NCI-H146 (cell line): ENCODE data around the gene ELOB.

Experiments
- DNase-seq: peaks from one replicate; lab custom pipeline; 2025; lab: John Stamatoyannopoulos, UW

Gene ELOB

DNA sequence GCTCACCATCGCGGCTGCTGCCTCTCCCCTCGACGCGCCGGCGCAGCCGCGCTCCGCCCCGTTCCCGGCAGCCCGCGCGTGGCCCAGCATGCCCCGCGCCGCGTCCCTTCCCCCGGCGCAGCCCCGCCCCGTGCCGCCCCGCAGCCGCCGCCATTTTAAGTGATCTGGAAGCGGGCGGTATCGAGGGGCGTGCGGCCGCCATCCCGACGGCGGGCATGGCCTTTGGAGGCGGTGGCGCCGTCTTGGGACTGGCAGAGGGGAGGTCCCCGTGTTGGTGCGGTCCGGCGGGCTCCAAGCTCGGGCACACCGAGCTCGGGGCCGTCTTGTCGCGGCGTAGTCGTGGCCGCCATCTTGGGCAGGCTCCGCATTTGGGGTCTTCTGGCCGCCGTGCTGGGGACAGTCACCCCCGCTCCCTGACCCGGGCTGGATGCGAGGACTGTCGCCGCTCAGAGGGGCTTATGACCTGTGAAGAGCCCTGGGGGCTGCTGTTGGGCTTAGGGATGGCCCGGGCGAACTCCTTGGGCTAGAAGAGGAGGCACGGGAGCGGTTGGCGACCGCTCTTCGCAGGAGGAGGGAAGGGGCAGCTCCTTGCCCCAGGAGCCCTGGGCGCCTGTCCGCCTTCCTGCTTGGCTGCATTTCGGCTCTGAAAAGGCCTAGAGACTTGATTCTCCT, at the start of gene ELOB:
TSS of gene ELOB (minus strand) at position 50 of the 672 bp plus-strand sequence. CDS start at position 9, 41 bp downstream.
- peak; percentile 89 for DNase-seq

DNA sequence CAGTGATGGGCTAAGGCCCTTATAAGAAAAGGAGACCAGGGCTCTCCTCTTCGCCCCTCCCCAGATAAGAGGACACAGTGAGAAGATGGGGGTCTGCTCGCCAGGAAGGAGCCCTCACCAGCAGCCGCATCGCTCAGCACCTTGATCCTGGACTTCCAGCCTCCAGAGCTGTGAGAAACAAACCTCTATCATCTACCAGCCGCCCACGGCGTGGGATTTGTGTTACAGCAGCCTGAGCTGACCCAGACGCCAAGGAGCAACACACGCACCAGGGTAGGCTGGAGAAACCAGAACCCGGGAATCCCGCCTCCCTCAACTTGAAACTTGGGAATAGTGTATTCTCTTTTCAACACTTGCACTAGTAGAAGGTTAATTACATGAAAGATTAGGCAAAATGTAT, 48.8 kb upstream of the ELOB start:
- no peak for DNase-seq

DNA sequence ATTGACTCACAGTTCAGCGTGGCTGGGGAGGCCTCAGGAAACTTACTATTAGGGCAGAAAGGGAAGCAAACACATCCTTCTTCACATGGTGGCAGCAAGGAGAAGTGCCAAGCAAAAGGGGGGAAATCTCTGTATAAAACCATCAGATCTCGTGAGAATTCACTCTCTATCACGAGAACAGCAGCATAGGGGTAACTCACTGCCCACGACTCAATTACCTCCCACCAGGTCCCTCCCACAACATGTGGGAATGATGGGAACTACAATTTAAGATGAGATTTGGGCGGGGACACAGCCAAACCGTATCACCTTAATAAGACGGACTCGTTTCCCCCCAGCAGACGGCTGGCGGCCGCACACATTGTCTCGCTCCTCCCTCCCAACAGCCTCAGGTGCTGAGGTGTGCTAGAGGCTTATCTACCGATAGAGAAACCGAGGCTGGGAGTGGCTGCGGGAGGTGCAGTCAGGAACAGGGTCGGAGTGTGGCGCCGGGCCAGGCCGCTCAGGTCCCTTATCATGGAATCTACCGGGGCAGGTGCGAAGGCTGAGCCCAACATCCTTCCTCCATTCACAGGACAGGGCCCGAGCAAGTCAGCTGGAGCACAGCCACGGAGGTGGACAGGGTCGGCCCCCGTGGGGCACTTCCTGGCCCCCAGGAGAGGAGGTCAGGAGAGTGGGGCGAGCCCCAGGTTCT, 48.1 kb upstream of the ELOB start:
- DNase-seq = no peak

DNA sequence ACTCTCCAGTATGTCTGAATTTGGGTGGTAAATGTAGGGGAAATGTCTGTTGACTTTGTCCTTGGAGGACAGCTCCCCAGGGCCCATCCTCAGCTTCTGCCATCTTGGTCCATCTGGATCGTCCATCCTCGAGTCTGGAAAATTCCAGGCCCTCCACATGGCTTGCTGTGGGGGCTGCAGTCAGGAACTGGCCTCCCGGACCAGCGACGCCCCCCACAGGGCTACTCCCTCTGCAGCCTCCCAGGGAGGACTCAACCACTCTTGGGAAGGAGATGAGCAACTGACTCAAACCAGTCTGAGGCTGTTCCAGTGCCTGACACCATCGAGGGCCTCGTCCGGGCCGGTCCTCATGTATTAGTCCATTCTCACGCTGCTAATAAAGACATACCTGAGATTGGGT, 47.5 kb upstream of the ELOB start:
- DNase-seq = no peak

DNA sequence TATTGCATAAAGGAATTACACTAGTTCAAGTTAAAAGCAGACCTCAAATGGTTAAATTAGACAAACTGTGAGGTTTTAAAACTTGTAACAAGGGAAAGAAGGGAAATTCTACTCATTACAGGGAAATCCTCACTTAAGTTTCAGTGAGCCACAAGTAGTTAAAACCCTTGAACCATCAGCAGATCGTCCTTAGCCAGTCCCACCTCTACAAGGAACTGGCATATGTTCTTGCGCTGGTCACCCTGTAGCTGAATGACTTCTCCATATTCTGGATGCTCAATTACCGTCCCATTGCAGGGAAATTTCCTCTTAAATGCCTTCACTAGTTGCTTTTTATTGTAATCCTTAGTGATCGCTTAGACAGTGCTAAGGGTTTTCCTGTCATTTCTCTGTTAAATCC, 45.4 kb upstream of the ELOB start:
- no peak for DNase-seq

DNA sequence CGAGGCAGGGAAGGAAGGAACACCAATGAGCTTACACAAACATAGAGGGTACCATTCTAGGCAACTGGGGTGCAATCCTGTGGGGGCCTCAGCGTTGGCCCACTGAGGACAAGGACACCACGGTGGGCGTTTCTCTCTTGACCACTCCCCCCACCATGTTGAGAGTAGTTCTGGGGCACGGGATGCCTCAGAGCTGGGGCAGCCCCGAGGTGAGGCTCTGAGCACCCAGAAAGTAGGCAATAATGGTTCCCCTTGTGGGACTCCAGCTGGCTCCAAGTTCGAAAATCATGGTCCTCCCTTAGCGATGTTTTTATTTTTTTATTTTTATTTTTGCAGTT, 45.0 kb upstream of the ELOB start:
- no peak for DNase-seq

DNA sequence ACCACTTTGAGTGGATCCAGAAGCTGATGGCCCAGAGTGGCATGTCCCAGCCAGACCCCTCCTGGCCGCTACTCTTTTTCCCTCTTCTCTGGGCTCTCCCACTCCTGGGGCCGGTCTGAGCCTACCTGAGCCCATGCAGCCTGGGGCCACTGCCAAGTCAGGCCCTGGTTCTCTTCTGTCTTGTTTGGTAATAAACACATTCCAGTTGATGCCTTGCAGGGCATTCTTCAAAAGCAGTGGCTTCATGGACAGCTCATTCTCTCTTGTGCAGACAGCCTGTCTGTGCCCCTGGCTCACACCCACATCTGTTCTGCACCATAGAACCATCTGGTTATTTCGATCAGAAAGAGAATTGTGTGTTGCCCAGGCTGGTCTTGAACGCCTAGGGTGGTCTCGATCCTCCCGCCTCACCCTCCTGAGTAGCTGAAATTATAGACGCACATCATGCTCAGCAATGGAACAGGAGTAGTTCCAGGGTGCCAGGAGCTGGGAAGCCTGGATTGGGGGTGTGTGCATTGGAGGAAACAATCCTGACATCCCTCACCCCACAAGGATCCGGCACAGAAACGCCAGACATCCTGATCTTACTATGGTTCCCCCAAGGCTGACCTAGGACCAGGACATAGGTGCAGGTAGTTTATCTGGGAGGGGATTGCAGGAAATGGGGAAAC, 44.5 kb upstream of the ELOB start:
- DNase-seq = no peak

DNA sequence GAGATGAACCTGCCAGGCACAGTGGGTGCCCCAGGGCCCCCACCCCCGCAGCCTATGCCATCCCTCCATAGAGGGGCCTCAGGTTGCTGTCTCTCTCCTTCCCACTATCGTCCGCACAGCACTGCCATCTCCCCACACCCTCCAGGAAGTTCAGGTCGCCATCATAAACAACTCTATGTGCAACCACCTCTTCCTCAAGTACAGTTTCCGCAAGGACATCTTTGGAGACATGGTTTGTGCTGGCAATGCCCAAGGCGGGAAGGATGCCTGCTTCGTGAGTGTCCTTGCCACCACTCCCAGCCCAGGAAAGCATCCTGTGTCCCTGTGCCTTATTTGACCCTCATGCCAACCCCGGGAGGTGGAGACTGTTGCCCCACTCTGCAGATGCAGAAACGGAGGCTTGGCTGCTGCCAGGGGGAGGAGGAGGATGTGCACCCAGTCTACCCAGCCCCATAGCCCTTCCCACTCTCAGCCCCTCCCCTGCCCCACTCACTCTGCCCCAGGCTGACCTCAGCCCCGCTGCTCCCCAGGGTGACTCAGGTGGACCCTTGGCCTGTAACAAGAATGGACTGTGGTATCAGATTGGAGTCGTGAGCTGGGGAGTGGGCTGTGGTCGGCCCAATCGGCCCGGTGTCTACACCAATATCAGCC, 43.9 kb upstream of the ELOB start:
- no peak for DNase-seq

DNA sequence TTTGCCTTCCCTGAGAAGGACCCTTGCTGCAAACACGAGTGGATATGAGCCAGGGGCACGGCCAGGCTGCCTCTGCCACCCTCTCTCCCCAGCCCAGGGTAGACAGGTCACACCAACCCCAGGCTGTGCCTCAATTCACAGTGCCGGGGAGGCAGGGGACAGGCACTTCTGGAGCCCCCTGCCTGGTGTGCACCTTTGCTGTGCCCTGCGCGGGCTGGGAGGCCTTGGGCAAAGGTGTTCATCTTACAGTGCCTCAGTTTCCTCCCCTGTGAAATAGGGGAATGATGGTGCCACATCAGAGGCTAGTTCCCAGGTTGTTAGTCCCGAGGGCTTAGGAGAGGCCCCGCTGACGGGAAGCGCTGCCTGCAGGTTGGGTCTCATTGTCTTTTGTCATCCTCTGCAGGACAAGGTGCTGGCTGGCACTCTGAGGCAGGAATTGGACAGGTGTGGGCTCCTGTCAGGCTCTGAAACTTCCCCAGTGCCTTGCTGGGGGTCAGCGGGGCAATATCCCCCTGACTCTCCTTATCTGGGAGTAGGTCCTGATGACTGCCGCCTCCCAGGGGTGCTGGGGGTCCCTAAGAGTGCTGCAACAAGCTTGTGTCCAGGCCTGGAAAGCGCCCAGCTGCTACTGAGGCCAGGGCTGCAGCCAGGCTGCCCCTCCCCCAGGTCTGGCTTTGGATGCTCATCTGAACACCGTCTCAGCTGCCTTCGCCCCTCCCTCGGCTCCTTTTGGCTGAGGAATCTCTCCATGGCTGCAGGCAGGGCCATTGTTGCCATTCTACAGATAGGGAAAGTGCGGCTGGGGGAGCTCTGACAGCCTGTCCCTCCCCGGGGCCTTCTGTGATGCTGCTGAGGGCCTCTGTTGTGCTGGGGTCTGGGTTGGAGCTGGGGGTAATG, 43.1 kb upstream of the ELOB start:
- no peak for DNase-seq

DNA sequence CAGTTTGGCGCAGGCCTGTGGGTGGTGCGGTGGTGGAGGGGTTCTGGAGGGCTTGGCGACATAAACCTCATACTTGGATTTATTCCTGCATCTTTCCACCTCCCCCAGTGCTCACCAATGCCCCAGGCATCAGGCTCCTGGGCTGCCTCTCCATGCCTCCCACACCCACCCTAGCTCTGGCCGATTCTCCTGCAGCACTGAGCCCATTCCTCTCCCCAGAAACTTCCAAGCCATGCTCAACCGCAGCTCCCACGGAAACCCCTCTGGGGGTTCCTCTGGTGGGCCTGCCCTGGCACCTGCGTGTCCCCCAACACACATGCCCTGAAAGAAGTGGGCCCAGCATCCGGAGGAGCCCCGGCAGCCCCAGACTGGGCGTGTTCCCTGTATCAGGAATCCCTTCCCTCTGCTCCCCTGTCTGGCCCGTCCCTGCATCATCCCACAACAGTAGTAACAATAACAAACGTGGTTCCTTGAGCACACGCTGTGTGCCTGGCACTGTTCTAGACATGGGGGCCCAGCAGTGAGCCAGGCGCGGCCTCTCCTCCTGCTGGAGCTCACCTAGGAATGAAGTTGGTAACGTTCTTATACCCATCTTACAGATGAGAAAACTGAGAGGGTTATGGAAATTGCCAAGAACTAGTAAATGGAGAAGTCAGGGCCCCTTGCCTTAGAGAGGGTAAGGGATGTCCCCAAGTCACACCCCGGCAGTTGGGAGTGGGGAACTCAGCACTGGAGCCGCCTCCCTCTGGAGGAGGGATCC, 42.3 kb upstream of the ELOB start:
- no peak for DNase-seq

DNA sequence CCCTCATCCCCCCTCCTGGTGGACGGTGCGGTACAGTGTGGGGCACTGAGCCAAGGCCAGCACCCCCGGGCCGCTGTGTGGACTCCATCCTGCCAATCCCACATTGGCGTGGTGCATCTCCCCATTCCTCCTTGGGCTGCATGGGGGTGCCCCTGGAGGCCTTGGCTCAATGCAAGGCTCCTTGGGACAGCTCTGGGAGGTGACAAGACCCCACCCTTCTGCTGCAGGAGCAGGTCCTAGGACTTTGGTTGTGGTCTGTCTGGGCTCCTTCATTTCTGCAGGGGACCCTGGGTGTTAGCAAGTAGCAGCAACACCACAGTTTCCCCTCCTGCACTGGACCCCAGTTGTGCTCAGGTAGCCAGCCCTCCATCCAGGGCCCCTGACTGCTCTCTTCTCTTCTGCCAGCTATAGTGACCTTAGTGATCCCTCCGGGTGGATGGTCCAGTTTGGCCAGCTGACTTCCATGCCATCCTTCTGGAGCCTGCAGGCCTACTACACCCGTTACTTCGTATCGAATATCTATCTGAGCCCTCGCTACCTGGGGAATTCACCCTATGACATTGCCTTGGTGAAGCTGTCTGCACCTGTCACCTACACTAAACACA, 41.3 kb upstream of the ELOB start:
- no peak for DNase-seq

DNA sequence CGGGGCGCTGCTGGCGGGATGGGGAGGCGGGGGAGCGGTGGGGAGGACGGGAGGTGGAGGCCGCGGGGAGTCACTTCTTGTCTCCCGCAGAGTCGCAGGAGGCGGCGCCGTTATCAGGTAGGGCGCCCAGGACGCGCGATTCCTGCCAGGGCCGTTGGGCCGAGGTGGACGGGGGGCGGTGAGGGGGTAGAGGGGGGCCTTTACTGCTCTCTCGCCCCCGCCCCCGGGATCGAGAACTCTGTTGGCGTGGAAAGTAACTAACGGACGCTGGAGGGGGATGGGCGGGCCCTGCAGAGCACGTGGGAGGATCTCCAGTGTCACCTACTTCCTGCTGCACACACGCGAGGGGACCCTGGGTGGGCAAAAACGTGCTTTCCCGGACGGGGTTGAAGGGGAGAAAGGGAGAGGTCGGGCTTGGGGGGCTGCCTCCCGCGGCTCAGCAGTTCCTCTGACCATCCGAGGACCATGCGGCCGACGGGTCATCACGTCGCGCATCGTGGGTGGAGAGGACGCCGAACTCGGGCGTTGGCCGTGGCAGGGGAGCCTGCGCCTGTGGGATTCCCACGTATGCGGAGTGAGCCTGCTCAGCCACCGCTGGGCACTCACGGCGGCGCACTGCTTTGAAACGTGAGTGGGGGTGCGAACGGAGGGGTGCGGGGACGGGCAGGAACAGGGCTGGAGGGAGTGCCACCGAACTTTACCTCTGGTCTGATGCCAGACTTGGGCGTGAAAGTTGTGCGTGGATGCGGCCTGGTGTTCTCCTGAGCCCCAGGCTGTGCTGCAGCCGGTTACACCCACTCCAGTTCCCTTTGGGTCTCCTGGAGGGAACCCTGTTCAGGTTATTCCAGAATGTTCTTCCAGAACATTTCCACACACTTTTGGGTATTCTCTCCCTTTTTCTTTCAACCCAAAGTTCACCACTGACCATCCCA, 40.5 kb upstream of the ELOB start:
- DNase-seq = no peak

DNA sequence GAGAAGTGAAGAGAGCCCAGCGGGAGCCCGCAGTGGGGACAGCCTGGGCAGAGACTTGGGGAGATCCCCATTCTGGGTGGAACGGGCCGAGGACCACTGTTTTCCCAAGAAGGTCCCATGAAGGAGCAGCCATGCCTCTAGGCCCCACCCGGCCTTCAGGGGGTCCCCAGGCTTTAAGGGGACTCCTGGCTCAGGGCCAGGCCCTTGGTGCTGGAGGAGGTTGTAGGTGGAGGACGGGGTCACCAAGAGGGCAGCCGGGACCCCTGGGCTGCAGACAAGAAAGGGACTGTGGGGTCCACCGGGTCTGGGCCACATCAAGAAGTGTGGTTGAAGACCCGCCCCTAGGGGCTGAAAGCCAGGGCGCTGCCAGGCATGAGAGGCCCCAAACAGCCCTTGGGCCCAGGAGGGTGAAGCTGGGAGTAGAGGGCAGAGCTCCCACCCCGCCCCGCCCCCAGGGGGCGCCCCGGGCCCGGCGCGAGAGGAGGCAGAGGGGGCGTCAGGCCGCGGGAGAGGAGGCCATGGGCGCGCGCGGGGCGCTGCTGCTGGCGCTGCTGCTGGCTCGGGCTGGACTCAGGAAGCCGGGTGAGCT, 39.8 kb upstream of the ELOB start, which contains the start of gene PRSS21:
TSS of gene PRSS21 (plus strand) at position 487 of the 589 bp plus-strand sequence. CDS start at position 519, 32 bp downstream.
- no peak for DNase-seq

DNA sequence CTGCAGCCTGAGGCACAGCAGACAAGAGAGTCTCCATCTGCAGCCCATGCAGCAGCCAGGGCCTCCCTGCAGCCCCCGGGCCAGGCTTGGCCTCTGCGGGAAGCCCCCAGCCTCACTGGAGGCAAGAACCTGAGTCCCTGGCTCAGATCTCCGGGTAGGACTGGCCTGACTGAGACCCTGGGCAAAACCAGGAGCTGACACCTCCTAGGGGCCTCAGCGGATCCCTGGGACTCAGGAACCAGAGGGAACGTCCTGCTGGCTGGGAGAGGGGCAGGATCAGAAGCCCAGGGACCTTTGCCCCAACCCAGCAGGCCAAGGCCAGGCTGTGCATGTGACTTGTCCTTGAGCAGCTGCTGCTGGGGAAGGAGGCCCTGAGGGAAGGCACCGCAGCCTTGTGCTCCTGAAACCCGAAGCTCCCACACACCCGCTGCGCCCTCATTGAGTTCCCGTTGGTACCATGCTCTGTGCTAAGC, 38.3 kb upstream of the ELOB start:
- no peak for DNase-seq

DNA sequence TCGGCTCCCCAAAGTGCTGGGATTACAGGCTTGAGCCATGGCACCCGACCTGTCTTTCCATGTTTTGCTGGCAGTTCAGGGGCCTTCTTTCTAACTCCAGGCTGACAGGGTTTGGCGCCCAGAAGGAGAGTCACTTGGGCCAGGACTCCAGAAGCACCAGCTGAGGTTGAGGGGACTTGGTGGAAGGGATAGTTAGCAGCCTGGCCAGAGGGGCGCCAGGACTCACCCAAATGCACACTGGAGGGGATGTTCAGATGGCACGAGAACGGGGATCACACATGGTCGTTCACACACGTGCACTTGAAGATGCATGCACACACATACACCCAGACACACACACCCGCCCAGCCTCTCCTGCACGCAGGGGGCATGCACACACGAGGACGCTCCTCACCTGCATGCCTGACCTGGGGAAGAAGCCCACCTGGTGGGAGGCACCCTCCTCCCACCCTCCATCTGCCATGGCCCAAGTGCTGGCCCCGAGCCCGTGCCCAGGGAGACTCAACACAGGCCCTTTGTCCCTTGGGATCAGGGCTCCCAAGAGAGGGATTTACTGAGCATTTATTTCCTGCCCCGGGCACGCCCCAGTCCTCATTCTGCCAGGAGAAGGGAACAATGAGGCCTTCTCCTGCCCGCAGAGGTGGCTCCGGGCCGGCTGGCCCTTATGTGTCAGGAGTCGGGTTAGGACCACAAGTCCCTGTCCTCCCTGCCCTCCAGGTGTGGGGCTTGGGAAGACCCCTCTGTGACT, 37.6 kb upstream of the ELOB start:
- DNase-seq = no peak

DNA sequence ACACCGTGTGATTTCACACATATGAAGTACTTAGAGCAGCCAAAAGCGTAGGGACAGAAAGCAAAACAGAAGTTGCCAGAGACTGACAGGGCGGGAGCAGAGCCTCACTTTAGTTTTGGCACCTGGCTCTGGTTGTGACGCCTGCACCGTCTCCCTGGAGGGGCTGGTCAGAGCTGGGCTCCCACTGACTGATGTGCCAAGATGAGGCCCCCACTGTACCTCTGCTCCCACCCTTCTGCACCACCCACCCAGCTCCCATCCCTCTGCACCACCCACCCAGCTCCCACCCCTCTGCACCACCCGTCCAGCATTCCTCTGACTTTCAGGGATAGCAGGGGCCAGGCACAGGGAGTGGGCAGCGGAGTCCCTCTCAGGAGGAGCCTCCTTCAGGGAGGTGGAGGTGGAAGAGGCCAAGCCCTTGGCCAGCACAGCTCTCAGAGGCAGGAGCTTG, 36.7 kb upstream of the ELOB start:
- DNase-seq = no peak

DNA sequence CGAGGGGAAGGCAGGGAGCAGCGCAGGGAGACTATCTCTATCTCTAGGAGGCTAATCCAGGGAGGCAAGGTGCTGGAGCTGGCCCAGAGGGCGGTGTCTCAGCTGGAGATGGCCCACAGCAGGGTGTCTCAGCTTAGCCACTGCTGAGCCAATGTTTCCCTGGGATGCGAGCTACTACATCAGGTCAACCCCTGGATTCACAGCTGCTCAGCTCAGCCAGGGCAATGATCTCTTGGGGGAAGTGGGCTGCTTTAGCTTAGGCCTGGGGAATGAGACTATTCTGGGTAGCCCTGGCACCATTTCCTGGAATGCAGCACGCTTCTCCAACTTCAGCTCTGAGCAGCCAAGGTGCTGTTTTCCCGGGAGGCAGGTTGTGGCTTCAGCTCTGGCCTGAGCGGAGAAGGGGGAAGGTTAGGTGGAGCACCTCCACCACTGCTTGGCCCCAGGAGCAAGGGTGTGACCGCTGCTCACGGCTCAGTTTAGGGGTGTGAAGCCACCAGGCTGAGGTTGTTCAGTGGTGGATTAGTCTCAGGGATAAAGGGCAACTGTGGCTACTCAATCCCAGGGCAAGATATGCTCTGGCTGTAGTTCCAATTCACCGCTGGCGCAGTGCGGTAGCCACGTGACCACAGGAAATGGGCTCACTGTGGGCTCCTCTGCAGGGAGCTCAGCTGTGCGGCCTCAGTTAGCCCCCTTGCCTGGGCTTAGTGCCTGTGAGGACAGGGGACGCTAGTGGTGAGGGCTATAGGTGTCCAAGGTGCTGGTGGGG, 34.8 kb upstream of the ELOB start:
- DNase-seq = peak; percentile 30
